Measurements from ENCODE around the gene ATIC.

- TF ChIP-seq POLR2A (IDR thresholded peaks at IDR 0.05) (no peak), POLR2AphosphoS5 (IDR thresholded peaks at IDR 0.05) (no peak)
- TF ChIP-seq, protein P1, sequence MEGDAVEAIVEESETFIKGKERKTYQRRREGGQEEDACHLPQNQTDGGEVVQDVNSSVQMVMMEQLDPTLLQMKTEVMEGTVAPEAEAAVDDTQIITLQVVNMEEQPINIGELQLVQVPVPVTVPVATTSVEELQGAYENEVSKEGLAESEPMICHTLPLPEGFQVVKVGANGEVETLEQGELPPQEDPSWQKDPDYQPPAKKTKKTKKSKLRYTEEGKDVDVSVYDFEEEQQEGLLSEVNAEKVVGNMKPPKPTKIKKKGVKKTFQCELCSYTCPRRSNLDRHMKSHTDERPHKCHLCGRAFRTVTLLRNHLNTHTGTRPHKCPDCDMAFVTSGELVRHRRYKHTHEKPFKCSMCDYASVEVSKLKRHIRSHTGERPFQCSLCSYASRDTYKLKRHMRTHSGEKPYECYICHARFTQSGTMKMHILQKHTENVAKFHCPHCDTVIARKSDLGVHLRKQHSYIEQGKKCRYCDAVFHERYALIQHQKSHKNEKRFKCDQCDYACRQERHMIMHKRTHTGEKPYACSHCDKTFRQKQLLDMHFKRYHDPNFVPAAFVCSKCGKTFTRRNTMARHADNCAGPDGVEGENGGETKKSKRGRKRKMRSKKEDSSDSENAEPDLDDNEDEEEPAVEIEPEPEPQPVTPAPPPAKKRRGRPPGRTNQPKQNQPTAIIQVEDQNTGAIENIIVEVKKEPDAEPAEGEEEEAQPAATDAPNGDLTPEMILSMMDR (IDR thresholded peaks at IDR 0.05 in 8 of 11, conservative IDR thresholded peaks at IDR 0.05 in 3 of 11) = no peak
Measured at GRCh38 chr2:215332872-215333595, 21.2 kb downstream of the ATIC start.
